ENCODE results near the gene CPT1B. TPM values are rescaled to one million over a fixed set of nuclear protein-coding genes. Genes with fewer than 3 reads are reported as not detected.

The CPT1B gene
- total and polyA plus RNA-seq, 2 of the 8 experiments (the other 6 are each of a cell fraction or from before 2014, with no cell fraction given), result 34.2 to 36.2 TPM

DNA sequence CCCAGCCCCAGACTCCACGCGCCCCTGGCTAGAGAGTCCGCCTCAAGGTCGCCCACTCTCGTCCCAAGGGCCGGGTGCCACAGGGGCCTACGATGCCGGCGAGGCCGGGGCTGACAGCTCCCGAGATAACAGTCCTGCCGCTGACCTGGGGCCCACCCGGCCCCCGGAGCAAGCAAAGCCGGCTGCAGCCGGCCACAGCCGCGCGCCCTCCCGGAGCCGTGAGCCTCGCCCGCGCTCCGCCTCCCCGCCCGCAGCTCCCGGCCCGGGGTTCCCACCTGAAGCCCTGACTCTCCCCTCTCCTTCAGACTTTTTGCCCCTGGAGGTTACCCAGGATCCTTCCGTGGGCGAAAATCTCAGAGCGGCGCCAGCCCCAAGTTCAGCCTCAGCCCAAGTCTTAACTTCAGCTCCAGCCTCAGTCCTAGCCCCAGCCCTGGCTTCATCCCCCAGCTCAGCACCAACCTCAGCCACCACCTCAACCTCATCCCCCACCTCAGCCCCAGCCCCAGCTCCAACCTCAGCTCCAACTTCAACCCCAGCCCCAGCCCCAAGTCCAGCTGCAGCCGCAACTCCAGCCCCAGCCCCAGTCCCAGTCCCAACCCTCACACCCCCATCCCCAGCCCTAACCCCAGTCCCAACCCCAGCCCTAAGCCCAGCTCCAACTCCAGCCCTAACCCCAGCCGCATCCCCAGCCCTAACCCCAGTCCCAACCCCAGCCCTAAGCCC lies 30.8 kb downstream of the CPT1B start:
- POLR2A ChIA-PET (ENCODE audit: partially characterized antibody), result interaction anchor here (1.1 kb wide), 1 partner anchor 22 kb away, joined by 4 read pairs; the partner anchor contains the start of gene SCO2

More for the DNA sequence above, 30.8 kb downstream of the CPT1B start:
- Histone ChIP-seq H3K79me1 (ENCODE audit: low read depth, low read length) (no peaks in the 10 kb centered on the region), H3K9me3 (ENCODE audit: insufficient read depth in 2 of 2, low read depth in 1 of 2, low read length in 1 of 2) (no peaks in the 10 kb centered on the region), H3K27me3 (replicated peaks in 1 of 4; ENCODE audit: control insufficient read depth in 3 of 4, extremely low read depth in 1 of 4, insufficient read depth in 3 of 4, low read length in 3 of 4) (peaks cover 0 to 13% (median 7%) of the 10 kb centered on the region in 4 experiments; a peak in 5 of 7 replicates), H3K4me3 (ENCODE audit: extremely low read depth in 1 of 4, insufficient read depth in 2 of 4, low read depth in 3 of 4, low read length in 4 of 4) (no peak overlapping the region), H3K4me1 (replicated peaks in 1 of 4; ENCODE audit: control insufficient read depth in 3 of 4, insufficient read depth in 4 of 4, low read length in 3 of 4) (peaks cover 0 to 5% (median 1%) of the 10 kb centered on the region in 4 experiments; a peak in 2 of 7 replicates), H3K23me2 (ENCODE audit: low read depth, low read length) (no peaks in the 10 kb centered on the region), H2BK120ac (replicated peaks; ENCODE audit: low read depth, low read length) (no peak overlapping the region), H3K79me2 (ENCODE audit: control insufficient read depth in 1 of 2, insufficient read depth in 2 of 2, low read length in 2 of 2) (no peaks in the 10 kb centered on the region), H3K27ac (ENCODE audit: low read depth, low read length) (no peak overlapping the region), H2BK5ac (ENCODE audit: low read depth, low read length) (no peak overlapping the region; the same call in 1 of the 2 replicates), H3K18ac (ENCODE audit: extremely low read depth, low read length) (no peak overlapping the region), H3K23ac (ENCODE audit: insufficient read length) (no peak overlapping the region), H2BK12ac (ENCODE audit: low read depth, low read length) (no peak overlapping the region), H3K56ac (replicated peaks; ENCODE audit: insufficient read length, low read depth, low read length) (no peak overlapping the region), H2BK20ac (ENCODE audit: low read length) (no peak overlapping the region), H4K20me1 (replicated peaks in 1 of 2; ENCODE audit: control insufficient read depth in 1 of 2, insufficient read depth in 2 of 2, low read length in 2 of 2) (no peaks in the 10 kb centered on the region), H4K5ac (ENCODE audit: insufficient read length, low read depth, low read length) (no peak overlapping the region), H4K8ac (ENCODE audit: extremely low read depth, insufficient read depth, low read length) (no peak overlapping the region; the same call in 1 of the 2 replicates), H3K36me3 (ENCODE audit: control insufficient read depth in 2 of 4, insufficient read depth in 4 of 4, low read length in 3 of 4) (no peaks in the 10 kb centered on the region), H3K14ac (ENCODE audit: insufficient read length) (no peak overlapping the region), H3K9ac (replicated peaks in 1 of 4; ENCODE audit: extremely low read depth in 1 of 4, low read depth in 3 of 4, low read length in 3 of 4) (no peak overlapping the region), H3K4me2 (ENCODE audit: insufficient read depth in 1 of 2, low read depth in 2 of 2, low read length in 2 of 2) (no peak overlapping the region), H2BK15ac (ENCODE audit: low read length) (no peak overlapping the region), H2AK5ac (ENCODE audit: low read depth, low read length) (no peak overlapping the region), H3K4ac (replicated peaks; ENCODE audit: insufficient read length, low read depth, low read length) (no peak overlapping the region), H4K91ac (replicated peaks; ENCODE audit: insufficient read length, low read length) (no peak overlapping the region), H2AFZ (ENCODE audit: low read length) (no peak overlapping the region)
- CTCF ChIA-PET (ENCODE audit: partially characterized antibody), result interaction anchor here (0.7 to 2.5 kb wide), 12 partner anchors 9 to 336 kb away, joined by 3 to 9 read pairs (median 4); partner anchors contain the start of genes SCO2 and SYCE3
- FAIRE-seq (no peak), DNase-seq (ENCODE audit: low read depth in 1 of 2, low spot score in 2 of 2) (no peak)
- WGBS, 2 experiments (ENCODE audit: extremely low coverage in 1 of 2, insufficient coverage in 1 of 2, insufficient read length in 1 of 2, insufficient replicate concordance in 2 of 2, low coverage in 1 of 2, low lambda C conversion rate in 2 of 2, missing lambda C conversion rate in 1 of 2), result 88% methylated on average over 21 of the region's 35 CpGs; no CpG with 5 or more reads in 1 of the 2 experiments
- no peak for TF ChIP-seq SP4 (IDR thresholded peaks at IDR 0.05; ENCODE audit: low read length)
- TF ChIP-seq YY1 (IDR thresholded peaks at IDR 0.05; ENCODE audit: low read depth, low read length), result no peak
- TF ChIP-seq TCF12 (IDR thresholded peaks at IDR 0.05; ENCODE audit: low read depth, low read length), result no peak
- TF ChIP-seq CEBPB (IDR thresholded peaks at IDR 0.05; ENCODE audit: low read depth, low read length), result no peak
- no peak for TF ChIP-seq SP1 (IDR thresholded peaks at IDR 0.05; ENCODE audit: low read depth, low read length)
- no peak for TF ChIP-seq SUZ12 (IDR thresholded peaks at IDR 0.05; ENCODE audit: low read length)
- TF ChIP-seq RNF2 (IDR thresholded peaks at IDR 0.05; ENCODE audit: borderline replicate concordance, low read depth, low read length, missing control alignments, poor library complexity, severe bottlenecking), result no peak
- TF ChIP-seq NANOG (IDR thresholded peaks at IDR 0.05; ENCODE audit: insufficient read depth, low read depth, low read length, poor library complexity, severe bottlenecking), result no peak
- no peak for TF ChIP-seq MAFK (IDR thresholded peaks at IDR 0.05; ENCODE audit: low read depth, low read length)
- no peak for TF ChIP-seq BACH1 (IDR thresholded peaks at IDR 0.05; ENCODE audit: low read length)
